Activated T-cell treated with anti-CD3 and anti-CD28 coated beads, Interleukin-2, amount 50 U/mL, for 4 hours (primary cell): ENCODE results near the gene CLASRP. TPM values are rescaled to one million over a fixed set of nuclear protein-coding genes. Genes with fewer than 3 reads are reported as not detected.
A peak's percentile ranks its signal among the peaks of the same experiment; 100 is the strongest.
"Not testable (repeated sequence)": the region's sequence is repeated elsewhere in the genome, so short reads cannot be mapped to it uniquely, and the experiment has no call there.

ENCODE experiments used
- ATAC-seq, 2 donors: fragments of 200-7000 bp; cut with Tn5 transposase; one replicate each; pipeline ENCODE4 v1.10.0; 2021
- DNase-seq: peaks from one replicate; pipeline ENCODE4 v3.0.0-alpha.2; 2020
- H3K27me3 Mint-ChIP-seq: one replicate; pipeline ENCODE4 v1.8.0; 2021; ENCODE audit warnings: low read depth, mixed read lengths
- H3K36me3 Mint-ChIP-seq: one replicate; pipeline ENCODE4 v1.8.0; 2022; ENCODE audit warnings: mixed read lengths; ENCODE audit not compliant: insufficient read depth
- H3K4me1 Mint-ChIP-seq: one replicate; pipeline ENCODE4 v1.8.0; 2021; ENCODE audit warnings: low read depth, mixed read lengths
- H3K4me3 Mint-ChIP-seq: one replicate; pipeline ENCODE4 v1.8.0; 2021; ENCODE audit warnings: mild to moderate bottlenecking, moderate library complexity, mixed read lengths
- H3K9me3 Mint-ChIP-seq: one replicate; pipeline ENCODE4 v1.8.0; 2021; ENCODE audit warnings: mixed read lengths
- total RNA-seq, 3 donors: library from RNA; stranded (reverse); gene quantifications; one replicate each; pipeline ENCODE4 v1.2.1, GENCODE V29; 2021

The CLASRP gene
- total RNA-seq, 3 donors from 2014 or later, result 111 to 114 (median 114) TPM

GRCh38 chr19:45104658-45105349, 66.0 kb downstream of the CLASRP start:
- Mint-ChIP-seq H3K4me3 (peak overlapping the region; percentile 56), H3K36me3 (no peaks in the 10 kb centered on the region), H3K4me1 (peaks cover 50% of the 10 kb centered on the region), H3K9me3 (no peaks in the 10 kb centered on the region), H3K27me3 (no peaks in the 10 kb centered on the region)
- DNase-seq, result no peak
- no peak for ATAC-seq

- H3K4me1 Mint-ChIP-seq, result peaks cover 55% of the 10 kb centered on the region
- not testable (repeated sequence) for H3K9me3 Mint-ChIP-seq, H3K36me3 Mint-ChIP-seq, H3K27me3 Mint-ChIP-seq, DNase-seq, ATAC-seq, H3K4me3 Mint-ChIP-seq
These were observed 67.5 kb downstream of the CLASRP start for GRCh38 chr19:45106363-45106762.

DNA sequence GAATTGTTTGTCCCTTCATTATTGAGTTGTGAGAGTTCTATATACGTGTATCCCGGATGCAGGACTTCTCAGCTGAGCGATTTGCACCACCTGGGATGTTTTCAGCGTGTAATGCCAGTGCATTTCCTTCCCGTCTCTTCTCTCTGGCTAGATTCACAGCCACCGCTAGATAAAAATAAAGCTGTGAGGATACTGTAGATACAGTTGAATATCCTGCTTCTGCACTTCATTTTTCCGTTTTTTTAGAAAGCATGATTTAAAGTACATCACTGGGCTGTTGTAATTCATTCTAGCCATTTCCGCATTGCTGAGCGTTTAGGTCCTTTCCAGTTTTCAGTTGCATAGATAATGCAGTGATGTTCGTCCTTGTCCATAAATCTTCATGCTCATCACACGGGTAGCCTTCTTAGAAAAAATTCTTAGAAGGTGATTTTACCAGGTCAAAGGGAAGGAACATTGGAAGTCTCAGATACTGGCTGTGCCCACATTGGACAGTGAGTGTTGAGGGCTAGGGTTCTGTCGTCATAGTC, 68.8 kb downstream of the CLASRP start:
- peaks cover 48% of the 10 kb centered on the region for H3K4me1 Mint-ChIP-seq
- no peak for ATAC-seq

GRCh38 chr19:45110851-45111266, 72.0 kb downstream of the CLASRP start:
- H3K4me3 Mint-ChIP-seq, result no peak overlapping the region
- no peaks in the 10 kb centered on the region for H3K36me3 Mint-ChIP-seq
- peaks cover 30% of the 10 kb centered on the region for H3K4me1 Mint-ChIP-seq
- H3K27me3 Mint-ChIP-seq, result no peaks in the 10 kb centered on the region
- ATAC-seq (peak; percentile 48 to 61), DNase-seq (no peak)
- no peaks in the 10 kb centered on the region for H3K9me3 Mint-ChIP-seq

More for the DNA sequence above, 68.8 kb downstream of the CLASRP start:
- Mint-ChIP-seq H3K27me3 (no peaks in the 10 kb centered on the region), H3K36me3 (no peaks in the 10 kb centered on the region), H3K9me3 (no peaks in the 10 kb centered on the region), H3K4me3 (no peak overlapping the region)
- DNase-seq, result no peak

DNA sequence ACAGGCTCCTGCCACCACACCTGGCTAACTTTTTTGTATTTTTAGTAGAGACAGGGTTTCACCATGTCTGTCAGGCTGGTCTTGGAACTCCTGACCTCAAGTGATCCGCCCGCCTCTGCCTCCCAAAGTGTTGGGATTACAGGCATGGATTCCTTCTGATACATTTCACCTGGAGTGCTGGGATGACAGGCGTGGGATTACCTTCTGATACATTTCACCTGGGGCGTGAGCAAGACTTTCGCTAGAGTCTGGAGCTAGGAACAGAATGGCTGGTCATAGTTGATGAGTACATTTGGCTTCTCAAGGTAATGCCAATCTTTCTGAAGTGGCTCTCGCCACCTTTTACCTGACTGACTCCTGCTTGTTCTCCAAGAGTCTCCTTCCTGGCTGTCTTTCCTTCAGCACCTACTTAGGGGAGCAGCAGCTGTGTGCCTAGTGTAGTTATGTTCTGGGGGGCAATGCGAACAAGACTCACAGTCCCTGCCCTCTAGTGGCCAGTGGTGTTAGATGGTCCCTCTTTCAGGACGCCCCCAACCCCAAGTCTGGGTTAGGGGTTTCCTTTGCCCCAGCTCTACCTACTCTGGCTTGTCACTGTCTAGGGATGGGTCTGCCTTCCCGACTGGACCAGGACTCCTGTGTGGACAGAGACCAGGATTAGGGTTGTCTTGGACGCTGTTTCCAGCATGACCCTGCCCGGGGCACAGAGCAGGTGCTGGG, 73.4 kb downstream of the CLASRP start:
- no peak overlapping the region for H3K4me3 Mint-ChIP-seq
- DNase-seq (no peak), ATAC-seq (no peak)
- no peaks in the 10 kb centered on the region for H3K9me3 Mint-ChIP-seq
- H3K36me3 Mint-ChIP-seq, result no peaks in the 10 kb centered on the region
- H3K4me1 Mint-ChIP-seq, result peaks cover 43% of the 10 kb centered on the region
- H3K27me3 Mint-ChIP-seq, result no peaks in the 10 kb centered on the region

DNA sequence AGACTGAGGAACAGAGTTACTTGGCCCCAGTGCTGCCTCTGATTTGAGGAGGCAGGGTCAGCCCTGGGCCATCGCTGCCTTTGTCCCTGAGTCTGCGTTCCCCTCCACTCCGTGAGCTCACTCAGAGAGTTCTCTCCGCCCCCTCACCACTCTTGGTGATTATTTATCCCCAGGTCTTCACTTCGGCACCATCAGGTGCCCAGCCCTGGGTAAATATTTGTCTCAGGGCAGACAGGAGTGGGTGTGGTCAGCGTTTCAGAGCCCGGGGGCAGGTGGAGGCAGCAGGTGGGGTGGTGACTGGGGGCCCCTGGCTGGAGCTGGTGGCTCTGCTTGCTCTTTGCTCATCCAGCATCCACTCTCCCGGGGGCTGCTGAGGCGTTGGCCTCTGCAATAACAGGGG, 74.8 kb downstream of the CLASRP start:
- ATAC-seq (no peak), DNase-seq (no peak)
- H3K36me3 Mint-ChIP-seq, result no peaks in the 10 kb centered on the region
- no peaks in the 10 kb centered on the region for H3K9me3 Mint-ChIP-seq
- H3K4me3 Mint-ChIP-seq, result no peak overlapping the region
- H3K4me1 Mint-ChIP-seq, result peaks cover 51% of the 10 kb centered on the region
- H3K27me3 Mint-ChIP-seq, result no peaks in the 10 kb centered on the region

- ATAC-seq (no peak), DNase-seq (no peak)
- H3K27me3 Mint-ChIP-seq, result no peaks in the 10 kb centered on the region
- H3K4me3 Mint-ChIP-seq, result no peak overlapping the region
- H3K4me1 Mint-ChIP-seq, result peaks cover 54% of the 10 kb centered on the region
- no peaks in the 10 kb centered on the region for H3K9me3 Mint-ChIP-seq
- H3K36me3 Mint-ChIP-seq, result no peaks in the 10 kb centered on the region
These were observed 75.3 kb downstream of the CLASRP start for GRCh38 chr19:45114116-45114515.

DNA sequence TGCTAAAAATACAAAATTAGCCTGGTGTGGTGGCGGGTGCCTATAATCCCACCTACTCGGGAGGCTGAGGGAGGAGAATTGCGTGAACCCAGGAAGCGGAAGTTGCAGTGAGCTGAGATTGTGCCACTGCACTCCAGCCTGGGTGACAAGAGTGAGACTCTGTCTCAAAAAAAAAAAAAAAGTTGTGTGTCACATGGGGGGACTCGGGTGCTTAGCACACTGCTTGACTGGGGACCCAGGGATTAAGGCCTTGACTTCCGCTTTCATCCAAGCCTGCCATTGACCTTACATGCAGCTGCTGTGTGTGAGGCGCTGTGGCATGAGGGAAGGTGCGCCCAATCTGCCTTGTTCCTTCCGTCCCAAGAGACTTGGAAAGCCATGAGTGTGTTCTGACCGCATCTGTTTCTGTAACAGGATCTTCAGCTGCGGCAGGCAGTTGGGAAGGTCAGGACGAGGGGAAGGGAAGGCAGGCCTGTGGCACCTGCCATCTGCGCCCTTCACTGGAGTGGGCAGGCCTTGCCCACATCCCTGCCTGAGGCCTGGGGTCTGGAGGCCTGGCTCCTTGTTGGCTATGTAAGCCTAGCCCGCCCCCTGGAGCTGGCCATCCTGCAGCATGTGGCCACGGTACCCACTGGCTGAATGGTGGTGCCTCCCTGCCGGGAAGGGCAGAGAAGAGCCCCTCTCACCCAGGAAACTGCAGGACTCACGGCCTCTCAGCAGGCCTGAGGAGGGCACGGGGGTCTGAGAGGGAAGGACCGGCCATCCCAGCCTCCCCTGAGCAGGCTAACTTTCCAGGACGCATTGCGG, 77.2 kb downstream of the CLASRP start:
- H3K27me3 Mint-ChIP-seq, result no peaks in the 10 kb centered on the region
- ATAC-seq (no peak), DNase-seq (no peak)
- no peak overlapping the region for H3K4me3 Mint-ChIP-seq
- peaks cover 55% of the 10 kb centered on the region for H3K4me1 Mint-ChIP-seq
- H3K9me3 Mint-ChIP-seq, result no peaks in the 10 kb centered on the region
- no peaks in the 10 kb centered on the region for H3K36me3 Mint-ChIP-seq

DNA sequence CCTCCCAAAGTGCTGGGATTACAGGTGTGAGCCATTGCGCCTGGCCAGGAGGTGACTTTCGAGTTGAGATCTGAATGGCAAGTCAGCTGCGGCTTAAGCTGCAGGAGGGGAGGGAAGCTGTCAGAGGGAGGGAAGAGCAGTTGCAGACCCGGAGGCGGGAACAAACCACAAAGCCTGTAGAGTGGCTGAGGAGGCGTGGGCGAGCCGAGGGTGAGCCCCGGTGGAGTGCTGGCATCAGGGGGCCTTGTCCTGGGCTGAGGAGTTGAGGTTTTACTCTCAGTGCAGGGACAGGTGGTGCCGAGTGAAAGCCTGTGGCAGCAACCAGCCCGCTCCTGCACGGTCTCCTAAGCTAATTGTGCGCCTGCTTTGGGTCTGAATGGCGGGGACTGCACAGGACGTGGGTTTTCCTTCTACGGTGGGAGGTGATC, 78.3 kb downstream of the CLASRP start:
- no peaks in the 10 kb centered on the region for H3K27me3 Mint-ChIP-seq
- peak overlapping the region; percentile 54 for H3K4me3 Mint-ChIP-seq
- DNase-seq, result peak; percentile 49
- no peaks in the 10 kb centered on the region for H3K36me3 Mint-ChIP-seq
- no peaks in the 10 kb centered on the region for H3K9me3 Mint-ChIP-seq
- peaks cover 61% of the 10 kb centered on the region for H3K4me1 Mint-ChIP-seq
- ATAC-seq, result peak; percentile 81 to 86

- H3K4me3 Mint-ChIP-seq, result no peak overlapping the region
- H3K9me3 Mint-ChIP-seq, result no peaks in the 10 kb centered on the region
- no peaks in the 10 kb centered on the region for H3K27me3 Mint-ChIP-seq
- ATAC-seq (peak; percentile 12 to 23), DNase-seq (no peak)
- H3K4me1 Mint-ChIP-seq, result peaks cover 63% of the 10 kb centered on the region
- no peaks in the 10 kb centered on the region for H3K36me3 Mint-ChIP-seq
These were observed 78.8 kb downstream of the CLASRP start for GRCh38 chr19:45117671-45118070.

DNA sequence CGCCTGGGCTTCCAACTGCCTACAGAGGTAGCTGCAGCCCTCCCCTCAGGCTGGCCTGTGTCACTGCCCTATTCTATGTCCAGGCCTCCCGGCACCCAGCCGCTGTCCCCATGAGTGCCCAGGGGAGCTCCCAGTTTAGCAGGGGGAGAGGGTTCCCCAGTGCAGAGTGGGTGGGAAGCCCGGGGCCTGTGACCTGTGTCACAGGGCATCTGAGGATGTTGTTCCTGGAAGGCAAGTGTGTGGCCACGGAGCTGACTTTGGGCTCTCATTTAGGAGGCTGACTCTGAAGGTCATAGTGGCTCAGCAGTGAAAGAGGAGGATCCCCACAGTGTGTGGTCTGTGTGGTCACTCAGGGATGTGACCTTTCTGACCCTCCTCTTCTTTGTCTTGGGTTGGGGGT, 79.3 kb downstream of the CLASRP start:
- no peak for DNase-seq
- Mint-ChIP-seq H3K4me3 (no peak overlapping the region), H3K36me3 (no peaks in the 10 kb centered on the region), H3K9me3 (no peaks in the 10 kb centered on the region), H3K27me3 (no peaks in the 10 kb centered on the region), H3K4me1 (peaks cover 63% of the 10 kb centered on the region)
- no peak for ATAC-seq

DNA sequence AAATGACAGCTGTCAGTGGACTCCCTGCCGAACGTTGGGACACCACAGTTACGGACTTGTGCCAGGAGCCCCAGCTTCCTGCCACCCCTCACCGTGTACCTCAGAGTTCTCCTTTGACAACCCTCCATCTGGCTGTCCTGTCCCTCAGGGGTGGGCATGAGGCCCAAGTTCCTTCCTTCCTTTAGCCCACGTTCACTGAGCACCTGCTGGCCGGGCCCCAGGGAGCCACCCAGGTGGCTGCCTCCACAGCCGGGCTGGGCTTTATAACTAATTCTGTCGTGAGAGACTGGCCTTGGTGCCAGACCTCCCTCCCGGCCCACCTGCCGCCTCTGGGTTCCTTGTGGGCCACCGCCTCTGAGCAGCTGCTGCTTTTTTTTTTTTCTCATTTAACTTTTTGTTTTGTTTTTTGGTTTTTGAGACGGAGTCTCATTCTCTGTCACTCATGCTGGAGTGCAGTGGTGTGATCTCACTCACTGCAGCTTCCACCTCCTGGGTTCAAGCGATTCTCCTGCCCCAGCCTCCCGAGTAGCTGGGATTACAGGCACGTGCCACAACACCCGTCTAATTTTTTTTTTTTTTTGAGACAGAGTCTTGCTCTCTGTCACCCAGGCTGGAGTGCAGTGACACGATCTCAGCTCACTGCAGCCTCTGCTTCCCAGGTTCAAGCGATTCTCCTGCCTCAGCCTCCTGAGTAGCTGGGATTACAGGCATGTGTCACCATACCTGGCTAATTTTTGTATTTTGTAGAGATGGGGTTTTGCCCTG, 79.9 kb downstream of the CLASRP start:
- ATAC-seq, H3K27me3 Mint-ChIP-seq, DNase-seq, H3K36me3 Mint-ChIP-seq, H3K4me3 Mint-ChIP-seq, H3K9me3 Mint-ChIP-seq: not testable (repeated sequence)
- H3K4me1 Mint-ChIP-seq, result peaks cover 64% of the 10 kb centered on the region

GRCh38 chr19:45119582-45119981, 80.7 kb downstream of the CLASRP start:
- H3K27me3 Mint-ChIP-seq, result no peaks in the 10 kb centered on the region
- no peaks in the 10 kb centered on the region for H3K36me3 Mint-ChIP-seq
- DNase-seq (no peak), ATAC-seq (no peak)
- no peaks in the 10 kb centered on the region for H3K9me3 Mint-ChIP-seq
- H3K4me1 Mint-ChIP-seq, result peaks cover 68% of the 10 kb centered on the region
- no peak overlapping the region for H3K4me3 Mint-ChIP-seq
